Body of pancreas (tissue), 4 donors: ENCODE measurements around the gene CCDC90B. TPM values are rescaled to one million over a fixed set of nuclear protein-coding genes. Genes with fewer than 3 reads are reported as not detected.
"Not testable (repeated sequence)": the region's sequence is repeated elsewhere in the genome, so short reads cannot be mapped to it uniquely, and the experiment has no call there.

Experiments used
- ATAC-seq: fragments of 150-250 bp; one replicate; pipeline ENCODE4 v1.9.1; 2016
- DNase-seq, 4 donors: peaks; one replicate each; pipeline ENCODE4 v3.0.0-alpha.2; 2019
- H3K27ac ChIP-seq, 4 donors: fragments of 200-600 bp; sonication (generic); 1 replicate in 3 of 4; 2 replicates in 1 of 4; pipeline versions ENCODE4 v1.5.1 to v1.6.1; 2016 to 2019; ENCODE audit warnings: mild to moderate bottlenecking in 1 of 4, mixed read lengths in 1 of 4, moderate library complexity in 1 of 4
- H3K27me3 ChIP-seq, 2 donors: fragments of 200-600 bp; sonication (generic); one replicate each; pipeline ENCODE4 v1.6.0; 2016; ENCODE audit warnings: mild to moderate bottlenecking in 1 of 2
- H3K36me3 ChIP-seq, 2 donors: fragments of 200-600 bp; sonication (generic); replicated peaks in 1 of 2; 2 replicates each; pipeline ENCODE4 v1.5.1; 2016; ENCODE audit warnings: low read depth in 2 of 2; ENCODE audit not compliant: insufficient read depth in 1 of 2
- H3K4me1 ChIP-seq: fragments of 200-600 bp; sonication (generic); one replicate; pipeline ENCODE4 v1.6.0; 2016
- H3K4me3 ChIP-seq, 2 donors: fragments of 200-600 bp; sonication (generic); 1 replicate in 1 of 2; 2 replicates in 1 of 2; pipeline ENCODE4 v1.5.1; 2016 to 2019
- H3K9me3 ChIP-seq, 3 donors: fragments of 200-600 bp; sonication (generic); 1 replicate in 2 of 3; 2 replicates in 1 of 3; pipeline ENCODE4 v1.5.1; 2016
- POLR2A ChIP-seq, 3 donors: fragments of 450-650 bp; IDR thresholded peaks; one replicate each; pipeline ENCODE4 v1.6.1; 2016; ENCODE audit warnings: antibody characterized with exemption in 3 of 3, mild to moderate bottlenecking in 2 of 3
- WGBS, 2 donors: methylation state at CpG; one replicate each; pipeline ENCODE4 v1.1.5; 2017; 5-methylcytosine and 5-hydroxymethylcytosine counted together
- intact Hi-C: fragments of 100-400 bp; cut with DNase I; formaldehyde crosslinking; loops from one replicate; pipeline ENCODE4 v1.15.1; 2023
- total RNA-seq, 2 donors: library from RNA; depleted of rRNA; stranded (reverse); fragments of >200 nt; gene quantifications; one replicate each; pipeline ENCODE4 v1.1.0, GENCODE V29; 2016
- TF ChIP-seq, protein P1 (sequence below), 7 experiments: fragments of 450-650 bp in 4 of 7; fragments of 200-600 bp in 3 of 7; sonication (generic) in 3 of 7; IDR thresholded peaks; one replicate each; pipeline ENCODE4 v1.5.1; 2016 to 2019; ENCODE audit warnings: antibody characterized with exemption in 7 of 7

Gene CCDC90B
- total RNA-seq, 2 donors from 2014 or later = 7.3 to 43.6 TPM

DNA sequence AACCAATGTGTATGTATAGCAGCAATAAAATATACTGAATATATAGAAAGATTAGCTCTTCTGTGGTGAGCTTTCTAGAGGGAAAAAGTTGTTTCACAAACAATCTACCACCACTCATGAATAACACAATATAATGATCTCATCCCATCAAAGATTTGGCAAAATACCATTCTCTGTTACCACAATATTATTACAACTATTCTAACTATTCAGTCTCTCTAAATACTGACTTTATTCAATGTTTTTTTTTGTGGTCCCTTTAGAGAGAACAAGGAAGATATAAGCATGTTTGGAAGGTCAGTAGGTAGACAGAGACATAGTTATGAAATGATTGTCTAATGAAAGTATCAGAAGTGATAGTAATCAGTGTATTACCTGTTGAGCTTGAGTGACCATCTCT is 7.8 kb downstream of the CCDC90B start:
- DNase-seq (no peak), ATAC-seq (no peak)
- Histone ChIP-seq H3K27me3 (no peaks in the 10 kb centered on the region), H3K4me1 (peaks cover 20% of the 10 kb centered on the region), H3K9me3 (no peaks in the 10 kb centered on the region), H3K4me3 (no peak overlapping the region), H3K27ac (no peak overlapping the region), H3K36me3 (peaks cover 0 to 10% of the 10 kb centered on the region in 2 donors)
- TF ChIP-seq, protein P1, sequence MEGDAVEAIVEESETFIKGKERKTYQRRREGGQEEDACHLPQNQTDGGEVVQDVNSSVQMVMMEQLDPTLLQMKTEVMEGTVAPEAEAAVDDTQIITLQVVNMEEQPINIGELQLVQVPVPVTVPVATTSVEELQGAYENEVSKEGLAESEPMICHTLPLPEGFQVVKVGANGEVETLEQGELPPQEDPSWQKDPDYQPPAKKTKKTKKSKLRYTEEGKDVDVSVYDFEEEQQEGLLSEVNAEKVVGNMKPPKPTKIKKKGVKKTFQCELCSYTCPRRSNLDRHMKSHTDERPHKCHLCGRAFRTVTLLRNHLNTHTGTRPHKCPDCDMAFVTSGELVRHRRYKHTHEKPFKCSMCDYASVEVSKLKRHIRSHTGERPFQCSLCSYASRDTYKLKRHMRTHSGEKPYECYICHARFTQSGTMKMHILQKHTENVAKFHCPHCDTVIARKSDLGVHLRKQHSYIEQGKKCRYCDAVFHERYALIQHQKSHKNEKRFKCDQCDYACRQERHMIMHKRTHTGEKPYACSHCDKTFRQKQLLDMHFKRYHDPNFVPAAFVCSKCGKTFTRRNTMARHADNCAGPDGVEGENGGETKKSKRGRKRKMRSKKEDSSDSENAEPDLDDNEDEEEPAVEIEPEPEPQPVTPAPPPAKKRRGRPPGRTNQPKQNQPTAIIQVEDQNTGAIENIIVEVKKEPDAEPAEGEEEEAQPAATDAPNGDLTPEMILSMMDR (IDR thresholded peaks at IDR 0.05) = no peak
- TF ChIP-seq POLR2A (IDR thresholded peaks at IDR 0.05) = no peak
- intact Hi-C loops = no loop called here

DNA sequence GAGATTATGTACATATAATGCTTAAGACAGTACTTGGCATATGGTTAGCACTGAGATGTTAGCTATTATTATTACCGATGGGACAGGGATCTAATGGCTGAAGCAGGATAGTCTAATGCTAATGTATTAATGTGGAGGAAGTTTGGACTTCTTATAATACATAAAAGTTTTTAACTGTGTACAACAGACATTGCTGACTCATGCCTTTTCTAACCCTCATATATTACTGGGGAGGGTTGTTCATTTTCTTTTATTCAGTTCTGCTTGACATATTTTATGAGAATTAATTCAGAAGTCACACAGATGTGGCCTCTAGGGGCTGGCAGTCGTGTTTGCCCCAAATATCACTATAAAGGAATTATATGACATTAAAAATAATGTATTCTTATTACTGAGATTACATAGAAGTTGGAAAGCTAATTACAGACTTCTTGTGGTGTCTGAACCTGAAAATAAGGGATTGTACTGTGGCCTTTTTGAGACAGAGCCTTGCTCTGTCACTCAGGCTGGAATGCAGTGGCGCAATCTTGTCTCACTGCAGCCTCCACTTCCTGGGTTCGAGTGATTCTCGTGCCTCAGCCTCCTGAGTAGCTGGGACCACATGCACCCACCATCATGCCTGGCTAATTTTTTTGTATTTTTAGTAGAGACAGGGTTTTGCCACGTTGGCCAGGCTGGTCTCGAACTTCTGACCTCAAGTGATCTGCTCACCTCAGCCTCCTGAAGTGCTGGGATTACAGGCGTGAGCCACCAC is 10.1 kb downstream of the CCDC90B start:
- H3K27ac ChIP-seq = no peak overlapping the region
- intact Hi-C loops = no loop called here
- no peak for DNase-seq
- no peaks in the 10 kb centered on the region for H3K27me3 ChIP-seq
- no peak for TF ChIP-seq POLR2A (IDR thresholded peaks at IDR 0.05)
- TF ChIP-seq, protein P1 (IDR thresholded peaks at IDR 0.05) = no peak
- WGBS, 2 donors = 84 to 93% methylated on average over 8 of the region's 8 CpGs
- ATAC-seq = no peak
- peaks cover 9 to 22% of the 10 kb centered on the region in 2 donors for H3K36me3 ChIP-seq
- no peak overlapping the region for H3K4me3 ChIP-seq
- peaks cover 4% of the 10 kb centered on the region for H3K4me1 ChIP-seq
- no peaks in the 10 kb centered on the region for H3K9me3 ChIP-seq

DNA sequence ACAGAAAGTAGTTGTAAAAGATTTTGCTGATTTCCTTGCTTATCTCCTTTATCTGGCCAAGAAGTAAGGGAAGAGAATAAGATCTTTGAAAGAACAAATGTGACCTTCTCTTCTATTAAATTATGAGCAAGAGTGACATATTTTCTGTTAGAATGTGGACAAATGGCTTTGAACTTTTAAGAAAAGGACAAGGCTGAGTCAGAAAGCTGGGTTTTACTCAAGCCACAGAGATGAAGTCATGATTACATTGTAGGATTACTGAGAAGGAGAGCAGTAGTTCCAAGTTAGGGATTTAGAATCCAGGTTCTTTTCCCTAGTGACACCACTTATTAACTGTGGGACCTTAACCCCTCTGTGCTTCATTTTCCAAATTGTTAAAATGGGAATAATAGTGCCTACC is 13.5 kb downstream of the CCDC90B start:
- Histone ChIP-seq H3K4me3 (no peak overlapping the region), H3K36me3 (peaks cover 9 to 16% of the 10 kb centered on the region in 2 donors), H3K9me3 (no peaks in the 10 kb centered on the region), H3K4me1 (no peaks in the 10 kb centered on the region), H3K27me3 (no peaks in the 10 kb centered on the region), H3K27ac (no peak overlapping the region)
- intact Hi-C loops = no loop called here
- DNase-seq (no peak), ATAC-seq (no peak)
- TF ChIP-seq, protein P1 (IDR thresholded peaks at IDR 0.05) = no peak
- no peak for TF ChIP-seq POLR2A (IDR thresholded peaks at IDR 0.05)

DNA sequence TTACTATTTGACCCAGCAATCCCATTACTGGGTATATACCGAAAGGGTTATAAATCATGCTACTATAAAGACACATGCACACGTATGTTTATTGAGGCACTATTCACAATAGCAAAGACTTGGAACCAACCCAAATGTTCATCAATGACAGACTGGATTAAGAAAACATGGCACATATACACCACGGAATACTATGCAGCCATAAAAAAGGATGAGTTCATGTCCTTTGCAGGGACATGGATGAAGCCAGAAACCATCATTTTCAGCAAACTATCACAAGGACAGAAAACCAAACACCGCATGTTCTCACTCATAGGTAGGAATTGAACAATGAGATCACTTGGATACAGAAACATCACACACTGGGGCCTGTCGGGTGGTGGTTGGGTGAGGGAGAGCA is 14.4 kb downstream of the CCDC90B start:
- H3K27ac ChIP-seq, ATAC-seq, H3K27me3 ChIP-seq, DNase-seq, H3K9me3 ChIP-seq, intact Hi-C loops, H3K4me3 ChIP-seq, H3K4me1 ChIP-seq: not testable (repeated sequence)
- 94 to 100% methylated on average over 5 of the region's 5 CpGs for WGBS, 2 donors
- H3K36me3 ChIP-seq = peaks cover 9 to 12% of the 10 kb centered on the region in 2 donors

DNA sequence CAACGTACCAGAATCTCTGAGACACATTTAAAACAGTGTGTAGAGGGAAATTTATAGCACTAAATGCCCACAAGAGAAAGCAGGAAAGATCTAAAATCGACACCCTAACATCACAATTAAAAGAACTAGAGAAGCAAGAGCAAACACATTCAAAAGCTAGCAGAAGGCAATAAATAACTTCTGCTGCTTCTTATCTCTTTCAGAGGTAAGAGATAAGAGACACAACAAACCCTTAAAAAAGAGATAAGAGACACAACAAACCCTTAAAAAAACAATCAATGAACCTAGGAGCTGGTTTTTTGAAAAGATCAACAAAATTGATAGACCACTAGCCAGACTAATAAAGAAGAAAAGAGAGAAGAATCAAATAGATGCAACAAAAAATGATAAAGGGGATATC is 17.1 kb downstream of the CCDC90B start:
- DNase-seq, H3K4me3 ChIP-seq, H3K4me1 ChIP-seq, intact Hi-C loops, H3K27me3 ChIP-seq, H3K27ac ChIP-seq, ATAC-seq, H3K9me3 ChIP-seq: not testable (repeated sequence)
- H3K36me3 ChIP-seq = peaks cover 9 to 22% of the 10 kb centered on the region in 2 donors
- WGBS, 2 donors = 45 to 53% methylated on average over 2 of the region's 2 CpGs

DNA sequence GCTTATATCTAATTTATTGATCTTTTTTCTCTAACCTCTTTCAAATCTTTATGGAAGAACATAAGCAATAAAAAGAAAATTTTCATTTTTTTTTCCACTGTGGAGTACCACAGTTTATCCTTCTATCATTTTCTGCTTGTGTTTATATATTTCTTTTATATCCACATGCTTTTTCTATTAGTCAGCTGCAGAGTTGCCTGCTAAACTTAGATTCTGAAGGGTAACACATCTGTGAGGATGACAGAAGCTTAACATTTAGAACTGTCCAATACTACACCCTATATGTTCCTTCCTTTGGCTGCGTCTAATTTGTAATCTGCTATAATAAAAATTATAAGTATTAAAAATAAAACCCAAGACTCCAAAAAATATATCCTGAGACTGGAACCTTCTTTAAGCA is 20.8 kb downstream of the CCDC90B start:
- no peak for DNase-seq
- H3K27me3 ChIP-seq = no peaks in the 10 kb centered on the region
- H3K27ac ChIP-seq = no peak overlapping the region
- TF ChIP-seq, protein P1 (IDR thresholded peaks at IDR 0.05) = no peak
- no peaks in the 10 kb centered on the region for H3K9me3 ChIP-seq
- H3K4me3 ChIP-seq = no peak overlapping the region
- WGBS, 2 donors = 95 to 100% methylated on average over 1 of the region's 1 CpG
- no peaks in the 10 kb centered on the region for H3K4me1 ChIP-seq
- peaks cover 0 to 12% of the 10 kb centered on the region in 2 donors for H3K36me3 ChIP-seq
- ATAC-seq = no peak
- intact Hi-C loops = no loop called here
